HepG2 (cell line): Measurements from ENCODE around the gene VWA7. TPM values are rescaled to one million over a fixed set of nuclear protein-coding genes. Genes with fewer than 3 reads are reported as not detected.

Source experiments
- ATAC-seq: fragments of 200-7000 bp; cut with Tn5 transposase; 3 replicates; pipeline ENCODE4 v1.9.1; 2020; ENCODE audit warnings: mild to moderate bottlenecking, moderate library complexity
- BruUV-seq: library from RNA; stranded (reverse); fragments of 400-500 nt; replicated peaks from 2 replicates; lab custom pipeline; 2021; lab: Mats Ljungman, UMichigan
- CTCF ChIA-PET: fragments of 300-600 bp; formaldehyde crosslinking; extraction: SDS; loops from one replicate; lab custom pipeline; 2021; ENCODE audit warnings: low total read pairs, inconsistent platforms, low intra/inter-chr PET ratio; lab: Yijun Ruan, JAX
- POLR2A ChIA-PET: fragments of 350-600 bp; sonication (Branson Sonifier 250); formaldehyde crosslinking; loops from one replicate; lab custom pipeline; 2020; ENCODE audit warnings: antibody characterized with exemption, inconsistent platforms; lab: Yijun Ruan, JAX
- DNase-seq: peaks from one replicate; pipeline ENCODE4 v3.0.0-alpha.2; 2015; ENCODE audit warnings: low spot score
- FAIRE-seq: peaks from 3 replicates; lab custom pipeline; 2011; peaks lifted over from hg19 to GRCh38; lab: Jason Lieb, UNC
- H2AFZ ChIP-seq: one replicate; pipeline ENCODE4 v1.6.1; 2011; ENCODE audit warnings: low read length, inconsistent platforms
- H3K27ac ChIP-seq: fragments of 300-600 bp; 3 replicates; pipeline ENCODE4 v1.8.0; 2011; ENCODE audit warnings: mixed run types, mild to moderate bottlenecking, mixed read lengths, low read length, inconsistent platforms; ENCODE audit not compliant: insufficient read depth; ENCODE audit errors: extremely low read length
- H3K27me3 ChIP-seq, 2 experiments: fragments of 200-600 bp in 1 of 2; 2 replicates in 1 of 2; 3 replicates in 1 of 2; pipeline versions ENCODE4 v1.6.0 to v1.8.0; 2011; ENCODE audit warnings: low read length in 2 of 2, mild to moderate bottlenecking in 2 of 2, moderate library complexity in 2 of 2, inconsistent platforms in 1 of 2; ENCODE audit not compliant: insufficient read depth in 2 of 2, control insufficient read depth in 1 of 2
- H3K36me3 ChIP-seq, 2 experiments: fragments of 200-600 bp in 1 of 2; replicated peaks in 1 of 2; 2 replicates in 1 of 2; 3 replicates in 1 of 2; pipeline versions ENCODE4 v1.5.1 to v1.8.0; 2011; ENCODE audit warnings: low read length in 2 of 2, inconsistent platforms in 1 of 2; ENCODE audit not compliant: insufficient read depth in 2 of 2, control insufficient read depth in 1 of 2
- H3K4me1 ChIP-seq: 2 replicates; pipeline ENCODE4 v1.5.1; 2012; ENCODE audit warnings: low read length, inconsistent platforms; ENCODE audit not compliant: insufficient read depth
- H3K4me2 ChIP-seq: 2 replicates; pipeline ENCODE4 v1.6.0; 2011; ENCODE audit warnings: low read depth, low read length, inconsistent platforms
- H3K4me3 ChIP-seq, 3 experiments: fragments of 200-600 bp in 1 of 3; sonication (generic), shearing (Covaris generic) in 1 of 3; replicated peaks in 1 of 3; 2 replicates each; pipeline ENCODE4 v1.5.1; 2011 to 2016; ENCODE audit warnings: low read length in 3 of 3, inconsistent platforms in 2 of 3, low read depth in 2 of 3, mild to moderate bottlenecking in 2 of 3, control low read depth in 1 of 3, mixed read lengths in 1 of 3; ENCODE audit not compliant: insufficient read depth in 1 of 3
- H3K79me2 ChIP-seq: one replicate; pipeline ENCODE4 v1.6.1; 2011; ENCODE audit warnings: low read length, inconsistent platforms; ENCODE audit not compliant: insufficient read depth
- H3K9ac ChIP-seq: 2 replicates; pipeline ENCODE4 v1.6.0; 2011; ENCODE audit warnings: mild to moderate bottlenecking, low read depth, low read length, inconsistent platforms; ENCODE audit not compliant: insufficient read depth
- H3K9me3 ChIP-seq: 2 replicates; pipeline ENCODE4 v1.5.1; 2012; ENCODE audit warnings: mild to moderate bottlenecking, low read length
- H4K20me1 ChIP-seq: 2 replicates; pipeline ENCODE4 v1.6.0; 2011; ENCODE audit warnings: inconsistent platforms, mild to moderate bottlenecking, low read length, moderate library complexity; ENCODE audit not compliant: insufficient read depth
- MEF2D ChIP-seq: sonication (generic); formaldehyde crosslinking; IDR thresholded peaks from 2 replicates; pipeline ENCODE4 v1.5.1; 2020; ENCODE audit warnings: mild to moderate bottlenecking, missing genetic modification reagents
- POLR2G ChIP-seq: fragments of 200-400 bp; formaldehyde crosslinking; IDR thresholded peaks from 2 replicates; pipeline ENCODE4 v1.6.1; 2018; ENCODE audit warnings: mild to moderate bottlenecking, low read depth, low read length, moderate library complexity
- PRDM15 ChIP-seq: sonication (generic); formaldehyde crosslinking; IDR thresholded peaks from 2 replicates; pipeline ENCODE4 v1.4.0; 2020; ENCODE audit warnings: missing genetic modification reagents
- SAP130 ChIP-seq: IDR thresholded peaks from 2 replicates; pipeline ENCODE4 v1.6.1; 2016; ENCODE audit warnings: low read depth
- WGBS: methylation state at CpG from one replicate; pipeline ENCODE4 v1.1.6; 2017; ENCODE audit warnings: low lambda C conversion rate; 5-methylcytosine and 5-hydroxymethylcytosine counted together
- in situ Hi-C: cut with HindIII; loops from 2 replicates; pipeline ENCODE4 v1.10.0; 2017; ENCODE audit warnings: low pct_unique_long_range_greater_than_20kb; ENCODE audit not compliant: extremely low pct_ligation_motif_present
- intact Hi-C: fragments of 100-400 bp; cut with micrococcal nuclease; formaldehyde crosslinking; loops from one replicate; pipeline ENCODE4 v1.10.0; 2022; ENCODE audit not compliant: unreplicated experiment
- polyA plus RNA-seq, 8 experiments: library from polyadenylated mRNA; depleted of rRNA in 3 of 8; stranded (reverse) in 7 of 8; unstranded in 1 of 8; fragments of >200 nt; fragmentation: Illumina TruSeq in 4 of 8; extraction: Trizol in 4 of 8; gene quantifications; 2 replicates each; pipeline versions ENCODE4 v1.2.1 to v1.2.3, GENCODE V29; 2011 to 2016; ENCODE audit warnings: low read depth in 4 of 8, missing spikeins in 1 of 8, mixed read lengths in 1 of 8; ENCODE audit not compliant: insufficient read depth in 1 of 8
- total RNA-seq, 5 experiments: library from RNA; depleted of rRNA; stranded (reverse); fragments of >200 nt; fragmentation: Illumina TruSeq; extraction: Trizol; gene quantifications; 2 replicates each; pipeline ENCODE4 v1.2.3, GENCODE V29; 2016; ENCODE audit warnings: low read depth in 1 of 5

Gene VWA7
- total and polyA plus RNA-seq, 2 of the 13 experiments (the other 11 are each of a cell fraction or from before 2014, with no cell fraction given) = 0.86 to 3.3 TPM

- TF ChIP-seq MEF2D (CRISPR knock-in tag) (0 out of 2 replicates have a peak, but pooled peaks have one; percentile 13), POLR2G (0 out of 2 replicates have a peak, but pooled peaks have one; percentile 25)
Observed at GRCh38 chr6:31733734-31734133, 43.4 kb downstream of the VWA7 start (continued).

GRCh38 chr6:31732029-31732428 is 45.1 kb downstream of the VWA7 start:
- ATAC-seq (no peak), FAIRE-seq (no peak), DNase-seq (no peak)
- Histone ChIP-seq H3K27ac (no peak overlapping the region), H3K4me1 (peaks cover 62% of the 10 kb centered on the region), H3K9ac (no peak overlapping the region), H3K4me2 (no peak overlapping the region), H3K36me3 (peaks cover 24 to 42% of the 10 kb centered on the region in 2 experiments), H3K79me2 (peaks cover 40% of the 10 kb centered on the region), H2AFZ (no peak overlapping the region), H3K4me3 (no peak overlapping the region), H3K27me3 (no peaks in the 10 kb centered on the region; a peak in 1 of 5 replicates), H4K20me1 (peaks cover 33% of the 10 kb centered on the region; the same call in 1 of the 2 replicates), H3K9me3 (no peaks in the 10 kb centered on the region)
- 92% methylated on average over 3 of the region's 3 CpGs for WGBS
- ChIA-PET CTCF (no interaction called here), POLR2A (interaction anchor here (1.0 to 11.3 kb wide), 6 partner anchors 7 to 131 kb away, joined by 3 to 279 read pairs (median 18); partner anchors contain the start of genes CLIC1, HSPA1B, MSH5 and NEU1)
- TF ChIP-seq PRDM15 (CRISPR knock-in tag) = no peak
- TF ChIP-seq POLR2G = peak; percentile 54; the same call in 1 of the 2 replicates
- TF ChIP-seq SAP130 (CRISPR knock-in tag) = 0 out of 2 replicates have a peak, but pooled peaks have one; percentile 15
- BruUV-seq = no TSS peak
- in situ Hi-C loops (loop anchor here (5.0 kb wide), 1 partner anchor 35 kb away; no protein-coding TSS in a partner anchor), intact Hi-C loops (no loop called here)
